Measurements from ENCODE around the gene GGCT.

GRCh38 chr7:30465811-30466180 lies 38.8 kb downstream of the GGCT start:
- no peak for TF ChIP-seq CTCF (IDR thresholded peaks at IDR 0.05)
- TF ChIP-seq POLR2AphosphoS5 (IDR thresholded peaks at IDR 0.05): no peak
- TF ChIP-seq POLR2A (IDR thresholded peaks at IDR 0.05): no peak
- no peak for TF ChIP-seq EP300 (IDR thresholded peaks at IDR 0.05)

Measured in stomach (tissue), 4 donors.